ENCODE data around the gene OSGEP. TPM values are rescaled to one million over a fixed set of nuclear protein-coding genes. Genes with fewer than 3 reads are reported as not detected.

OSGEP gene
- total RNA-seq, 1 experiment from 2014 or later: 26.6 TPM

DNA sequence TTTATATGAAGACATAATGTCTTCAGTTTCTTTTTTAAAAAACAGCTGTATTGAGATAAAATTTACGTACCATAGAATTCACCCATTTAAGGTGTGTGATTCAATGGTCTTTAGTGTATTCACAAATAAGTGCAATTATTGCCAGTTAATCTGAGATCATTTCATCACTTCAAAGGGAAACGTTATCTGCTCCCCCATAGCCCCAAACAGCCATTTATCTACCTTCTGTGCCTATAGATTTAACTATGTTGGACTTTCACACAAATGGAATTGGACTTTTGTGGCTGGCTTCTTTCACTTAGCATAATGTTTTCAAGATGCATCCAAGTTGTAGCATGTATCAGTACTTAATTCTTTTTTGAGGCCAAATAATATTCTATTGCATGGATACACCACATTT lies 24.3 kb upstream of the OSGEP start:
- Histone ChIP-seq H3K9me3 (ENCODE audit: control insufficient read depth, insufficient read depth, low read depth, low read length) (no peaks in the 10 kb centered on the region), H3K4me3 (ENCODE audit: low read depth in 2 of 2, low read length in 2 of 2) (no peak overlapping the region), H3K27ac (ENCODE audit: low read length) (no peak overlapping the region), H3K36me3 (ENCODE audit: control insufficient read depth, insufficient read depth, low read length) (peaks cover 2% of the 10 kb centered on the region), H3K27me3 (ENCODE audit: control insufficient read depth, insufficient read depth, low read length) (no peaks in the 10 kb centered on the region), H3K4me1 (ENCODE audit: control insufficient read depth, insufficient read depth, low read length) (no peaks in the 10 kb centered on the region)
- no peak for DNase-seq (ENCODE audit: low read depth, low spot score)
- in situ Hi-C loops (cut with HindIII; ENCODE audit: low pct_unique_long_range_greater_than_20kb, low sequenced_read_pairs) (no loop called here), intact Hi-C loops (cut with micrococcal nuclease; ENCODE audit: unreplicated experiment) (no loop called here)
- BruUV-seq (replicated peaks): no TSS peak
- ChIA-PET CTCF (no interaction called here), POLR2A (no interaction called here)
- TF ChIP-seq, protein P1, sequence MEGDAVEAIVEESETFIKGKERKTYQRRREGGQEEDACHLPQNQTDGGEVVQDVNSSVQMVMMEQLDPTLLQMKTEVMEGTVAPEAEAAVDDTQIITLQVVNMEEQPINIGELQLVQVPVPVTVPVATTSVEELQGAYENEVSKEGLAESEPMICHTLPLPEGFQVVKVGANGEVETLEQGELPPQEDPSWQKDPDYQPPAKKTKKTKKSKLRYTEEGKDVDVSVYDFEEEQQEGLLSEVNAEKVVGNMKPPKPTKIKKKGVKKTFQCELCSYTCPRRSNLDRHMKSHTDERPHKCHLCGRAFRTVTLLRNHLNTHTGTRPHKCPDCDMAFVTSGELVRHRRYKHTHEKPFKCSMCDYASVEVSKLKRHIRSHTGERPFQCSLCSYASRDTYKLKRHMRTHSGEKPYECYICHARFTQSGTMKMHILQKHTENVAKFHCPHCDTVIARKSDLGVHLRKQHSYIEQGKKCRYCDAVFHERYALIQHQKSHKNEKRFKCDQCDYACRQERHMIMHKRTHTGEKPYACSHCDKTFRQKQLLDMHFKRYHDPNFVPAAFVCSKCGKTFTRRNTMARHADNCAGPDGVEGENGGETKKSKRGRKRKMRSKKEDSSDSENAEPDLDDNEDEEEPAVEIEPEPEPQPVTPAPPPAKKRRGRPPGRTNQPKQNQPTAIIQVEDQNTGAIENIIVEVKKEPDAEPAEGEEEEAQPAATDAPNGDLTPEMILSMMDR (IDR thresholded peaks at IDR 0.05): no peak
- TF ChIP-seq, protein P2, sequence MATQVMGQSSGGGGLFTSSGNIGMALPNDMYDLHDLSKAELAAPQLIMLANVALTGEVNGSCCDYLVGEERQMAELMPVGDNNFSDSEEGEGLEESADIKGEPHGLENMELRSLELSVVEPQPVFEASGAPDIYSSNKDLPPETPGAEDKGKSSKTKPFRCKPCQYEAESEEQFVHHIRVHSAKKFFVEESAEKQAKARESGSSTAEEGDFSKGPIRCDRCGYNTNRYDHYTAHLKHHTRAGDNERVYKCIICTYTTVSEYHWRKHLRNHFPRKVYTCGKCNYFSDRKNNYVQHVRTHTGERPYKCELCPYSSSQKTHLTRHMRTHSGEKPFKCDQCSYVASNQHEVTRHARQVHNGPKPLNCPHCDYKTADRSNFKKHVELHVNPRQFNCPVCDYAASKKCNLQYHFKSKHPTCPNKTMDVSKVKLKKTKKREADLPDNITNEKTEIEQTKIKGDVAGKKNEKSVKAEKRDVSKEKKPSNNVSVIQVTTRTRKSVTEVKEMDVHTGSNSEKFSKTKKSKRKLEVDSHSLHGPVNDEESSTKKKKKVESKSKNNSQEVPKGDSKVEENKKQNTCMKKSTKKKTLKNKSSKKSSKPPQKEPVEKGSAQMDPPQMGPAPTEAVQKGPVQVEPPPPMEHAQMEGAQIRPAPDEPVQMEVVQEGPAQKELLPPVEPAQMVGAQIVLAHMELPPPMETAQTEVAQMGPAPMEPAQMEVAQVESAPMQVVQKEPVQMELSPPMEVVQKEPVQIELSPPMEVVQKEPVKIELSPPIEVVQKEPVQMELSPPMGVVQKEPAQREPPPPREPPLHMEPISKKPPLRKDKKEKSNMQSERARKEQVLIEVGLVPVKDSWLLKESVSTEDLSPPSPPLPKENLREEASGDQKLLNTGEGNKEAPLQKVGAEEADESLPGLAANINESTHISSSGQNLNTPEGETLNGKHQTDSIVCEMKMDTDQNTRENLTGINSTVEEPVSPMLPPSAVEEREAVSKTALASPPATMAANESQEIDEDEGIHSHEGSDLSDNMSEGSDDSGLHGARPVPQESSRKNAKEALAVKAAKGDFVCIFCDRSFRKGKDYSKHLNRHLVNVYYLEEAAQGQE (IDR thresholded peaks at IDR 0.05; ENCODE audit: insufficient read depth in 1 of 2, low read depth in 2 of 2, low read length in 1 of 2): no peak
- TF ChIP-seq TCF7L2 (IDR thresholded peaks at IDR 0.05; ENCODE audit: low read depth, low read length) (no peak), SIN3A (IDR thresholded peaks at IDR 0.05; ENCODE audit: borderline replicate concordance, insufficient read depth, low read depth, low read length) (no peak), POLR2AphosphoS5 (IDR thresholded peaks at IDR 0.05; ENCODE audit: low read depth, low read length) (no peak)
- ATAC-seq: no peak

DNA sequence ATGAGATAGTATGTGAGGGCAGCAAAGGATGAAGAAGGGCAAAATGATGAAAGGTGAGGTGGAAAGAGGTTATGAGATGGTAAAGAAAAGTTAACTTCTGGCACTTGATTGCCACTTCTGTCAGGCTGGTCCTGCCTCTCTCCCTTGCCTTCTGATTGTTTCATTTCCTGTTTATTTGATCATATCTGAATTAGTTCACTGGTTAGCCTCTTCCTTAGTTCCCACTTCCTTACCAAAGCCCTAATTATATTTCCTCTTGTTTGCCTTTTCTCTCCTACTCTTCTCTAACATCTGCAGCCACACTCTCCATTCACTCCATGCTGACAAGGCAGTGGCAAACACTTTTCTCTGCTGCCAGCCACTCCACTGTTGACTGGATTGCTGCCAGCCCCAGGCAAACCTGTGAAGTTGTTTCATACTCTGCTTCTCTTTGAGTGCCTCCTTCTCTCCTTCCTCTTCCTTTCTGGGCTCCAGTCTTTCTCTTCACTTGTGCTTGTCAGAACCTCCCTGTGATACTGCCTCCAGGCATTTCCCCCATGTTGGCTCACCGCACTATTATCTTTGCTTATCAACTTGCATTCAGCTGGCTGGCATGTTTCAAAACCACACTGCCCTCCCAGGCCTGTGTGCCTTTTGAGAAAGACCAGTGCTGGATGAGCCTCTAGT lies 22.7 kb upstream of the OSGEP start:
- in situ Hi-C loops (cut with HindIII; ENCODE audit: low pct_unique_long_range_greater_than_20kb, low sequenced_read_pairs): no loop called here
- DNase-seq (ENCODE audit: low read depth, low spot score) (no peak), ATAC-seq (no peak)
- POLR2A ChIA-PET: no interaction called here
- Histone ChIP-seq H3K27me3 (ENCODE audit: control insufficient read depth, insufficient read depth, low read length) (no peaks in the 10 kb centered on the region), H3K4me3 (ENCODE audit: low read depth in 2 of 2, low read length in 2 of 2) (no peak overlapping the region), H3K36me3 (ENCODE audit: control insufficient read depth, insufficient read depth, low read length) (peaks cover 2% of the 10 kb centered on the region), H3K27ac (ENCODE audit: low read length) (no peak overlapping the region), H3K4me1 (ENCODE audit: control insufficient read depth, insufficient read depth, low read length) (no peaks in the 10 kb centered on the region), H3K9me3 (ENCODE audit: control insufficient read depth, insufficient read depth, low read depth, low read length) (no peaks in the 10 kb centered on the region)
- TF ChIP-seq SIN3A (IDR thresholded peaks at IDR 0.05; ENCODE audit: borderline replicate concordance, insufficient read depth, low read depth, low read length) (no peak), POLR2AphosphoS5 (IDR thresholded peaks at IDR 0.05; ENCODE audit: low read depth, low read length) (no peak)
- TF ChIP-seq, protein P1 (IDR thresholded peaks at IDR 0.05): no peak
- intact Hi-C loops (cut with micrococcal nuclease; ENCODE audit: unreplicated experiment): no loop called here
- BruUV-seq (replicated peaks): no TSS peak
- CTCF ChIA-PET: no interaction called here

Measured in Panc1 (cell line).